Measurements from ENCODE around the gene PAEP. TPM values are rescaled to one million over a fixed set of nuclear protein-coding genes. Genes with fewer than 3 reads are reported as not detected.

The PAEP gene
- total and polyA plus RNA-seq, 7 donors, result not detected

- intact Hi-C loops (cut with DNase I), result no loop called here
- no peaks in the 10 kb centered on the region for H3K36me3 ChIP-seq
- peaks cover 5 to 51% (median 23%) of the 10 kb centered on the region in 3 donors for H3K27me3 ChIP-seq
- H3K9me3 ChIP-seq, result no peaks in the 10 kb centered on the region
- peak; percentile 66 for DNase-seq
- H3K4me1 ChIP-seq, result no peaks in the 10 kb centered on the region
- TF ChIP-seq EP300 (IDR thresholded peaks at IDR 0.05) (no peak), POLR2AphosphoS5 (IDR thresholded peaks at IDR 0.05) (no peak), POLR2A (IDR thresholded peaks at IDR 0.05) (no peak)
- no peak overlapping the region for H3K4me3 ChIP-seq
- H3K27ac ChIP-seq, result no peak overlapping the region
- WGBS, 2 donors, result 71 to 76% methylated on average over 21 of the region's 21 CpGs
These were observed 37.9 kb upstream of the PAEP start for GRCh38 chr9:135523521-135524129.

- peak; percentile 53 for DNase-seq
- 57 to 78% methylated on average over 27 of the region's 27 CpGs for WGBS, 2 donors
- TF ChIP-seq POLR2A (IDR thresholded peaks at IDR 0.05) (no peak), CTCF (IDR thresholded peaks at IDR 0.05) (no peak), EP300 (IDR thresholded peaks at IDR 0.05) (no peak), POLR2AphosphoS5 (IDR thresholded peaks at IDR 0.05) (no peak)
- Histone ChIP-seq H3K27ac (no peak overlapping the region), H3K9me3 (no peaks in the 10 kb centered on the region), H3K36me3 (no peaks in the 10 kb centered on the region), H3K4me3 (no peak overlapping the region), H3K27me3 (peaks cover 5 to 54% (median 23%) of the 10 kb centered on the region in 3 donors), H3K4me1 (no peaks in the 10 kb centered on the region)
- intact Hi-C loops (cut with DNase I), result no loop called here
These were observed 37.3 kb upstream of the PAEP start for GRCh38 chr9:135524130-135524861.

- 77 to 86% methylated on average over 31 of the region's 31 CpGs for WGBS, 2 donors
- intact Hi-C loops (cut with DNase I), result no loop called here
- peaks cover 5 to 64% (median 23%) of the 10 kb centered on the region in 3 donors for H3K27me3 ChIP-seq
These were observed 36.1 kb upstream of the PAEP start for GRCh38 chr9:135525241-135526088.

GRCh38 chr9:135526089-135526729, 35.3 kb upstream of the PAEP start:
- no peaks in the 10 kb centered on the region for H3K9me3 ChIP-seq
- peak; percentile 35 for DNase-seq
- intact Hi-C loops (cut with DNase I), result no loop called here
- TF ChIP-seq POLR2A (IDR thresholded peaks at IDR 0.05), result no peak
- TF ChIP-seq POLR2AphosphoS5 (IDR thresholded peaks at IDR 0.05), result no peak
- TF ChIP-seq EP300 (IDR thresholded peaks at IDR 0.05), result no peak
- no peak for TF ChIP-seq CTCF (IDR thresholded peaks at IDR 0.05)
- no peak overlapping the region for H3K4me3 ChIP-seq
- no peak overlapping the region for H3K27ac ChIP-seq
- no peaks in the 10 kb centered on the region for H3K4me1 ChIP-seq
- peaks cover 5 to 69% (median 23%) of the 10 kb centered on the region in 3 donors for H3K27me3 ChIP-seq
- H3K36me3 ChIP-seq, result no peaks in the 10 kb centered on the region
- WGBS, 2 donors, result 68 to 80% methylated on average over 11 of the region's 11 CpGs

More at GRCh38 chr9:135525241-135526088, 36.1 kb upstream of the PAEP start:
- H3K4me1 ChIP-seq, result no peaks in the 10 kb centered on the region
- H3K4me3 ChIP-seq, result no peak overlapping the region
- H3K27ac ChIP-seq, result no peak overlapping the region
- TF ChIP-seq CTCF (IDR thresholded peaks at IDR 0.05) (no peak), POLR2AphosphoS5 (IDR thresholded peaks at IDR 0.05) (no peak), EP300 (IDR thresholded peaks at IDR 0.05) (no peak)
- no peaks in the 10 kb centered on the region for H3K36me3 ChIP-seq
- no peaks in the 10 kb centered on the region for H3K9me3 ChIP-seq
- DNase-seq, result peak; percentile 36
